ENCODE data around the gene CCL27. TPM values are rescaled to one million over a fixed set of nuclear protein-coding genes. Genes with fewer than 3 reads are reported as not detected.

The CCL27 gene
- total RNA-seq, 2 experiments from 2014 or later: 0.23 TPM; not detected in 1

GRCh38 chr9:34628656-34629490, 33.6 kb downstream of the CCL27 start, which contains the start of gene ARID3C:
TSS of gene ARID3C (minus strand) at chr9:34629066. CDS start at chr9:34628014, 1,052 bp downstream.
- H3K27ac Mint-ChIP-seq: peak within 1 kb of the TSS; percentile 15
- ChIA-PET CTCF (interaction anchor here (0.7 to 2.6 kb wide), 3 partner anchors 9 to 25 kb away, joined by 3 to 9 read pairs (median 8); partner anchors contain the start of genes DCTN3 and GALT), POLR2A (interaction anchor here (1.0 kb wide), 1 partner anchor 9 kb away, joined by 6 read pairs; no protein-coding TSS in a partner anchor)
- H3K36me3 Mint-ChIP-seq (ENCODE audit: low read depth): no peaks in the 10 kb centered on the region
- peaks cover 41% of the 10 kb centered on the region for H3K27me3 Mint-ChIP-seq
- ATAC-seq (peak; percentile 78), DNase-seq (peak; percentile 69)
- no peaks in the 10 kb centered on the region for H3K9me3 Mint-ChIP-seq (ENCODE audit: low read depth)
- peaks cover 16% of the 10 kb centered on the region for H3K4me1 Mint-ChIP-seq
- intact Hi-C loops (cut with DNase I, micrococcal nuclease): no loop called here
- peak within 1 kb of the TSS; percentile 62 for H3K4me3 Mint-ChIP-seq

GRCh38 chr9:34627716-34628655, 34.5 kb downstream of the CCL27 start:
- H3K9me3 Mint-ChIP-seq (ENCODE audit: low read depth): no peaks in the 10 kb centered on the region
- H3K4me3 Mint-ChIP-seq: peak overlapping the region; percentile 62
- POLR2A ChIA-PET: interaction anchor here (1.0 kb wide), 1 partner anchor 8 kb away, joined by 6 read pairs; no protein-coding TSS in a partner anchor
- no peak for DNase-seq
- peak overlapping the region; percentile 15 for H3K27ac Mint-ChIP-seq
- peaks cover 46% of the 10 kb centered on the region for H3K27me3 Mint-ChIP-seq
- intact Hi-C loops (cut with DNase I, micrococcal nuclease): no loop called here
- peaks cover 21% of the 10 kb centered on the region for H3K4me1 Mint-ChIP-seq
- H3K36me3 Mint-ChIP-seq (ENCODE audit: low read depth): no peaks in the 10 kb centered on the region
- ATAC-seq: no peak
- CTCF ChIA-PET: interaction anchor here (0.6 to 2.6 kb wide), 4 partner anchors 8 to 244 kb away, joined by 3 to 9 read pairs (median 6); partner anchors contain the start of genes DCTN3 and GALT

GRCh38 chr9:34625186-34625486, 37.3 kb downstream of the CCL27 start:
- POLR2A ChIA-PET: no interaction called here
- intact Hi-C loops (cut with DNase I, micrococcal nuclease): no loop called here

GRCh38 chr9:34624475-34625185, 37.8 kb downstream of the CCL27 start:
- no peak for ATAC-seq
- Mint-ChIP-seq H3K36me3 (ENCODE audit: low read depth) (no peaks in the 10 kb centered on the region), H3K9me3 (ENCODE audit: low read depth) (no peaks in the 10 kb centered on the region), H3K4me1 (peaks cover 29% of the 10 kb centered on the region), H3K27ac (no peak overlapping the region), H3K4me3 (no peak overlapping the region), H3K27me3 (peaks cover 50% of the 10 kb centered on the region)
- intact Hi-C loops (cut with DNase I, micrococcal nuclease): no loop called here
- ChIA-PET POLR2A (no interaction called here), CTCF (interaction anchor here (0.5 to 2.3 kb wide), 3 partner anchors 10 to 478 kb away, joined by 3 to 20 read pairs (median 3); partner anchors contain the start of gene STOML2)
- DNase-seq: no peak

More at GRCh38 chr9:34625186-34625486, 37.3 kb downstream of the CCL27 start:
- CTCF ChIA-PET: interaction anchor here (1.0 to 2.3 kb wide), 2 partner anchors 10 to 478 kb away, joined by 3 to 20 read pairs; partner anchors contain the start of gene STOML2
- no peak overlapping the region for H3K27ac Mint-ChIP-seq
- DNase-seq (no peak), ATAC-seq (no peak)
- no peak overlapping the region for H3K4me3 Mint-ChIP-seq
- H3K4me1 Mint-ChIP-seq: peaks cover 26% of the 10 kb centered on the region
- H3K27me3 Mint-ChIP-seq: peaks cover 53% of the 10 kb centered on the region
- no peaks in the 10 kb centered on the region for H3K36me3 Mint-ChIP-seq (ENCODE audit: low read depth)
- H3K9me3 Mint-ChIP-seq (ENCODE audit: low read depth): no peaks in the 10 kb centered on the region

GRCh38 chr9:34623374-34624235, 38.9 kb downstream of the CCL27 start:
- intact Hi-C loops (cut with DNase I, micrococcal nuclease): no loop called here
- no peak overlapping the region for H3K4me3 Mint-ChIP-seq
- ATAC-seq: no peak
- peak; percentile 40 for DNase-seq
- H3K36me3 Mint-ChIP-seq (ENCODE audit: low read depth): no peaks in the 10 kb centered on the region
- no peak overlapping the region for H3K27ac Mint-ChIP-seq
- H3K4me1 Mint-ChIP-seq: peaks cover 32% of the 10 kb centered on the region
- CTCF ChIA-PET: interaction anchor here (0.9 to 4.9 kb wide), 4 partner anchors 9 to 48 kb away, joined by 3 to 47 read pairs (median 4); partner anchors contain the start of gene SIGMAR1
- H3K27me3 Mint-ChIP-seq: peaks cover 45% of the 10 kb centered on the region
- H3K9me3 Mint-ChIP-seq (ENCODE audit: low read depth): no peaks in the 10 kb centered on the region
- POLR2A ChIA-PET: interaction anchor here (1.0 kb wide), 1 partner anchor 14 kb away, joined by 3 read pairs; the partner anchor contains the start of gene SIGMAR1

- H3K27me3 Mint-ChIP-seq: peaks cover 25% of the 10 kb centered on the region
- no peaks in the 10 kb centered on the region for H3K9me3 Mint-ChIP-seq (ENCODE audit: low read depth)
- DNase-seq (peak; percentile 95), ATAC-seq (peak; percentile 99)
- H3K4me3 Mint-ChIP-seq: peak within 1 kb of the TSS; percentile 88
- H3K27ac Mint-ChIP-seq: peak within 1 kb of the TSS; percentile 77
- ChIA-PET POLR2A (interaction anchor here (0.5 to 1.8 kb wide), 5 partner anchors 8 to 18 kb away, joined by 3 to 6 read pairs (median 4); partner anchors contain the start of gene RPP25L), CTCF (interaction anchor here (0.6 to 4.9 kb wide), 16 partner anchors 8 to 243 kb away, joined by 3 to 47 read pairs (median 4); partner anchors contain the start of genes ARID3C, GALT, MYORG and RPP25L)
- intact Hi-C loops (cut with DNase I, micrococcal nuclease): loop anchor here (1.0 to 2.0 kb wide), 9 partner anchors 8 to 571 kb away; partner anchors contain the start of genes RPP25L (in 2 of the 2), DNAI1 (in 1 of the 2), DNAJB5 (in 1 of the 2) and FAM219A (in 1 of the 2)
- peaks cover 1% of the 10 kb centered on the region for H3K36me3 Mint-ChIP-seq (ENCODE audit: low read depth)
- peaks cover 25% of the 10 kb centered on the region for H3K4me1 Mint-ChIP-seq
These were observed 42.1 kb downstream of the CCL27 start, which contains the start of gene DCTN3 for GRCh38 chr9:34620061-34620994. TSS of gene DCTN3 (minus strand) at chr9:34620495. CDS start at chr9:34620464, 31 bp downstream.

- no peaks in the 10 kb centered on the region for H3K27me3 Mint-ChIP-seq
- intact Hi-C loops (cut with DNase I, micrococcal nuclease): loop anchor here in 1 of 2 experiments (10.0 kb wide), 1 partner anchor 440 kb away; the partner anchor contains the start of gene UBAP1
- H3K4me3 Mint-ChIP-seq: no peak overlapping the region
- H3K36me3 Mint-ChIP-seq (ENCODE audit: low read depth): peaks cover 14% of the 10 kb centered on the region
- ATAC-seq (no peak), DNase-seq (no peak)
- no peaks in the 10 kb centered on the region for H3K9me3 Mint-ChIP-seq (ENCODE audit: low read depth)
- H3K4me1 Mint-ChIP-seq: peaks cover 25% of the 10 kb centered on the region
- POLR2A ChIA-PET: no interaction called here
- CTCF ChIA-PET: interaction anchor here (0.6 to 2.8 kb wide), 5 partner anchors 8 to 442 kb away, joined by 3 to 27 read pairs (median 4); no protein-coding TSS in a partner anchor
- no peak overlapping the region for H3K27ac Mint-ChIP-seq
These were observed 47.3 kb downstream of the CCL27 start for GRCh38 chr9:34615132-34615531.

GRCh38 chr9:34612788-34613390, 49.6 kb downstream of the CCL27 start:
- ChIA-PET POLR2A (interaction anchor here (1.0 kb wide), 2 partner anchors 8 to 33 kb away, joined by 3 read pairs; partner anchors contain the start of gene DCTN3), CTCF (interaction anchor here (0.8 to 2.8 kb wide), 11 partner anchors 13 to 209 kb away, joined by 3 to 27 read pairs (median 5); partner anchors contain the start of gene SIGMAR1)
- ATAC-seq (peak; percentile 52), DNase-seq (peak; percentile 82)
- peaks cover 16% of the 10 kb centered on the region for H3K4me1 Mint-ChIP-seq
- no peaks in the 10 kb centered on the region for H3K27me3 Mint-ChIP-seq
- intact Hi-C loops (cut with DNase I, micrococcal nuclease): loop anchor here (1.0 to 10.0 kb wide), 14 partner anchors 7 to 564 kb away; partner anchors contain the start of genes DCTN3 (in 2 of the 2), DNAI1 (in 2 of the 2), FAM219A (in 2 of the 2) and DNAJB5 (in 1 of the 2)
- peak overlapping the region; percentile 93 for H3K27ac Mint-ChIP-seq
- peak overlapping the region; percentile 86 for H3K4me3 Mint-ChIP-seq
- no peaks in the 10 kb centered on the region for H3K9me3 Mint-ChIP-seq (ENCODE audit: low read depth)
- peaks cover 19% of the 10 kb centered on the region for H3K36me3 Mint-ChIP-seq (ENCODE audit: low read depth)

Measured in activated CD4-positive, alpha-beta T cell treated with anti-CD3 and anti-CD28 coated beads for 36 hours (primary cell).